Stimulated activated CD4-positive, alpha-beta T cell treated with anti-CD3 and anti-CD28 coated beads, Interleukin-4, amount 100 ng/mL, for 48 hours (primary cell): ENCODE measurements around the gene SREBF1.

Source experiments
- DNase-seq, 2 donors: peaks; one replicate each; pipeline ENCODE4 v3.0.0-alpha.2; 2020; ENCODE audit warnings: low read depth in 2 of 2

SREBF1 gene

DNA sequence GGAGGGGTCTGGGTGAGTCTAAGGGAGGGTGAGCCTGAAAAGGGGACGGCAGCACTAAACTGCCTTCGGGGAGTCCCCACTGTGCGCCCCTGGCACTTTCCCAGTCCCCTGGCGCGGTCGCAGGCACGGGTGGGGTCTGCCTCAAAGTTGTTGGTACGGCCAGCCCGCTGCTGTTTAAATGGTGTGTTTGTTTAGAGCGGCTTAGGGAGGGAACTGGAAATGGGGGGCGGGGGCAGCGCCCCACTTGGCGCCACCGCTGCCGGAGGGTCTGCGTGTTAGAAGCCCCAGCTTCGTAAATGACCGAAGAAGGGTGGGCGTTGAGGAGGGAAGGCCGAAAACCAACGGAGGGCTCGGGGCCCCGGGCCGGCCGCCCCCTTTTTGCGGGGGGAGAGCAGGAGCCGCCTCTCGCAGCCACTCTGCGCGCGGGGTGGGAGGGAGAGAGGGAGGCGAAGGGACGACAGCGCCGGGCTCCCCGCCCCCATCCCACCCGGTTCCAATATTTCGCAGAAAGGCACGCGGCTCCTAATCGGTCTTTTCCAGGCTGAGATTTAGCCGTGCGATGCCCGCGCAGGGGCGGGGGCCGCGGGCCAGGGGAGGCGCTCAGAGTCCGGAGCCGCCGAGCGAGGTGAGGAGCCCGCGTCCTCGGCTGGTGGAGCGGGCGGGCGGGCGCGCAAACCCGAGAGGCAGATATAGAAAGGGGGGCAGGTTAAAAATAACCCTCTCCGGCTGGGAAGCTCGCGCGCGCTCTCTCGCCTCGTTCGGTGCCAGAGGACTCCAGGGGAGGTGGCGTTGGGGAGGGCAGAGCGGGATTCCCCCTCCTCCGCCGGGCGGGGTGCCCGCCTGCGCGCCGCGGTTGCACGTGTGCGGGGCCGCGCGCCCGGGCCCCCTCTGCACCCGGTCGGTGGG lies 54.9 kb downstream of the SREBF1 start:
- no peak for DNase-seq

DNA sequence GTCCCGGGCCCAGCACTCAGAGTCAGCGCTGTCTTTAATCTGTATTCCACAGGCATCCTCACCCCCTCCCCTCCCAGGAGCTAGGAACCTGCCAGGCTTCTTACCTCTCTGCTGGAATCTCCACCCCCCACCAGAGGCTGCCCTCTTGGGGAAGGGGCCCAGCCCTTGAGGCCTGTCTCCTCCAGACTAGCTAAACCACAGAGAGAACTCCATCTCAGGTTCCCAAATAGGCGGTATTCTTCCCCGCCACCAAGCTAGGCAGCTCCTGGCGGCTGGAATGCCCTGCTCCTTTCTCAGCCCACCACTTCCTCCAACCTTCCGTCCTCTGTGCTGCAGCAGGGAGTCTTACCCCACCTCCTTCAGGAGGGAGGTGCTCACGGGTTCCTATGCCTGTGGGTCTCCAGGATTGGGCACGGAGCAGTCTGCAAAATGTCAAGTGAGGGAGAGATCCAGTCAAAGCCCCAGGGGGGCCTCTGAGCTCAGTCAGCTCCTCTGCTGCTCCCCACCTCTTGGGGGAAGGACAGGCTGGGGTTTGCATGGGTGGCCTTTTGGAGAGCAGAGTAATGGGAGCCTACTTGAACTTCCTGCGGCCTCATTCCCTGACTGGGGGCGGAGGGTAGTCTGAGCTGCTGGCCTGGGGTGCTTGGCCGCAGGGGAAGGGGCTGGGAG lies 55.7 kb downstream of the SREBF1 start:
- DNase-seq = no peak

DNA sequence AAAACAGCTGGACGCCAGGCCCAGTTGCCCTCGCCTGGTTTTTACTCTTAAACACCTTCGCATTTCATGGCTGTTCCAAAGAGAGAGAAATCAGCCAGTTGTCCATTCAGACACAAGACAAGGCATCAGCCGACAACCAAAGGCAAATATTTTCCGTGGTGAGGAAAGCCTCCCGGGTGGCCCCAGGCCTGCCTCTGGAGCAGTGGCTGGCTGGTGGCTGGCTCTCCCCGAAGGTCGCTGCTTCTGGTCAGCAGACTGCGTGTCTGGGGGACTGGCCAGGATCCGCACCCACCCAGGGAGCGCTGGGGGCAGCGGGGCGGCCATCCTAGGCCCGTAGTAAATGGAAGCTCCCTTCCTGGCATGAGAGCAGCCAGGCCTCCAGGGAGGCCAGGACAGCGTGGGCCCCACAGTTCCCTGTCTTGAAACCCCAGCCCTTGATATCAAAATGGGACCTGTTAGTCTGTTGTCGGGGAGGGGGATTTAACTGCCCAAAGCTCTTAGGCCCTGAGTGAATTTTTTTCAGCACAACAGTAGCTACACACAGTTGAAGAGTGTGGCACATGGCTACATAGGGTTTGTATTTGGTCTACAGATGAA lies 57.7 kb downstream of the SREBF1 start:
- DNase-seq = no peak

DNA sequence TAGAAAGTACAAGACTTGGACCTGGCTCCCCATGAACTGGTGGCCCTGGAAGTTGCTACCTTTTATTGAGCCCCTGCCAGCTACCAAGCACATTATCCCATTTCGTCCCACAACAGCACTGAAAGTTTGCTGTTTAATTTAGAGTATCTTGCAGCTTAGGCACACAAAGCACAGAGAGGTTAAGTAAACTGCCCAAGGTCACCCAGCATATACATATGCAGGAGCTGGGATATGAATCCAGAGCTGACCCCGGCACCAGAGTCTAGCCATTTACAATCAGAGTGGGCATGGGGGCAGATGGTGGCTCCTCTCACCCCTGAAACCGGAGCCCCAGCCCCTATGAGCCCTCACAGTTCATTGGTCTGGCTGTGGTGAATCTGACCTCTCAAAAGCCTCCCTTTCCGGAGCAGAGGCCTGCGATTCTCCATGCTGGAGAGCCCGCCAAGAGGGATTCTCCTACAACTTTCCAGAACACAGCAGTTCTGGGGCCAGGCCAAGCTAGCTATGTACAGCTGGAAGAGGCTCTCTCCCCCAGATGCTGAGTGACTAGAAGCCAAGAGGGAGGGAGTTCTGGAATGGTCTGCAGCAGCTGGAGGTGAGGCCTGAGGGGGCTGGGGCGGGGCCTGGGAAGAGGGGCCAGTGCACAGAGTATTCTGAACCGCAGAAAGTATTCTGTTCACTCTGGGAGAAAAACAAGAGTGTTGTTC lies 58.3 kb downstream of the SREBF1 start:
- DNase-seq = no peak

DNA sequence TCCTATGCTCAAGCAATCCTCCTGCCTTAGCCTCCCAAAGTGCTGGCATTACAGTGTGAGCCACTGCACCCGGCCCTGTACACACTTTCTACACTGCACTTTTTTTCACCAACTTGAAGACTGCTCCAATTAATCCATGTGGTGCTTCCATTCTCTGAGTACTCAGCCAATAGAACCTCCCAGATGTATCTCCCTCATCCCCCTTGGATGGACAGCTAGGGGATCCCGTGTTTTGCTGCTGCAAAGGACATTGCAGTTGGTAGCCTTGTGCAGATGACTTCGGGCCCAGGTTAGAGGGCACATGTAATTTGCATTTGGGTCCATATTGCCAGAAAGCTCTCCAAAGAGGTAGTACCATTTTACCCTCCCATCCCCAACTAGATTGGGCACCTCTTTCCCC lies 59.9 kb downstream of the SREBF1 start:
- DNase-seq = no peak

DNA sequence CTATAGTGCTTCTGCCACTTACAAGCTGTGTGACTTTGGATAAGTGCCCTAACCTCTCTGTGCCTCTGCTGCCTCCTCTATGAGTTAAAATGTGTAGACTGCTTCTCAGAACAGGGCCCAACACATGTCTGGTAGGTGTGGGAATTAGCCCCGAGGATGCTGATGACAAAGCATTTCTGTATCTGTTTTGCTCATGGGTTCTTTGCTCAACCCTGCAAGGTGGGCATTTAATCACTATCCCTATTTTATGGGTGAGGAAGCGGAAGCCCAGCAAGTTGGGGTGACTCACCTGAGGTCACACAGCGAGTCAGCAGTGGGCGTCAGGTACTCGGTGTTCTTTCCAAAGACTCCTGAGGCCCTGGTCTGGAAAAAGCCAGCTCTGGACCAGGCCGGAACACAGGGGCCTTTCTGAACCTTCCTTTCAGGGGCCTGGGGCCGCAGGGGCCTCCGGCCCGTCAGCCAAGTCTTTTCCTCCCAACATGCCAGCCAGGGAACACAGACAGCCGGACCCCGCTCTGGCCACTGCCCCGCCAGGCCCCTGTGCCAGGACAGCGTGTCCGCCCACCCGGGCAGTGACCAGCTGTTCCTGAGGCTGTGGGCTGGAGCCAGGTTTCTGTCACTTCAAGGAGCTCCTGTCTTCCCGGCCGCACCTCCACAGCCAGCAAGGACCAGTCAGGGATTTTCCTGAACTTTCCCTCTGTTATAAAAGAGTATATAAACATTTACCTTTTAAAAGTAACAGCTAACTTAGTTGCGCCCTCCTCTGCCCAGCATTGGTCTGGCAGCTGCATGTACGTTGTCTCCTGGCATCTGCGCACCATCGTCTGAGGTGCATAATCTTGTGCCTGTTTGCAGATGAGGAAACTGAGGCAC lies 62.5 kb downstream of the SREBF1 start:
- no peak for DNase-seq

DNA sequence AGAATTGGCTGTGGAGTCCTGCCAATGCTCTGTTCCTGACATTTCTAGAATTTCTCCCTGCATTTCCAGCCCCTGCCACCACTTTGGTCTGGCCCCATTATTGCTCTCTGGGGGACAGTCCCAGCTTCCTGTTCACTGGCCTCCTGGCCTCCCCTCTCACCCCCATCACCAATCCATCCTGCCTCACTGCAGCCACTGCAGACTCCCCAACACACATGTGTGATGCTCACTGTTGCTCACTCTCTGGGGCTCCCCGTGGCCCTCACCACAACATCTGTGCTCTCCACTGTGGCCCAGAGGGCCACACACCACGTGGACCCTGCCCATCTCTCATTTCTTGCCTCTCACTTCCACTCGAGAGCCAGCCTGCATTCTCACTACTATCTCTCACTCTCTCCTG lies 64.6 kb downstream of the SREBF1 start:
- no peak for DNase-seq

DNA sequence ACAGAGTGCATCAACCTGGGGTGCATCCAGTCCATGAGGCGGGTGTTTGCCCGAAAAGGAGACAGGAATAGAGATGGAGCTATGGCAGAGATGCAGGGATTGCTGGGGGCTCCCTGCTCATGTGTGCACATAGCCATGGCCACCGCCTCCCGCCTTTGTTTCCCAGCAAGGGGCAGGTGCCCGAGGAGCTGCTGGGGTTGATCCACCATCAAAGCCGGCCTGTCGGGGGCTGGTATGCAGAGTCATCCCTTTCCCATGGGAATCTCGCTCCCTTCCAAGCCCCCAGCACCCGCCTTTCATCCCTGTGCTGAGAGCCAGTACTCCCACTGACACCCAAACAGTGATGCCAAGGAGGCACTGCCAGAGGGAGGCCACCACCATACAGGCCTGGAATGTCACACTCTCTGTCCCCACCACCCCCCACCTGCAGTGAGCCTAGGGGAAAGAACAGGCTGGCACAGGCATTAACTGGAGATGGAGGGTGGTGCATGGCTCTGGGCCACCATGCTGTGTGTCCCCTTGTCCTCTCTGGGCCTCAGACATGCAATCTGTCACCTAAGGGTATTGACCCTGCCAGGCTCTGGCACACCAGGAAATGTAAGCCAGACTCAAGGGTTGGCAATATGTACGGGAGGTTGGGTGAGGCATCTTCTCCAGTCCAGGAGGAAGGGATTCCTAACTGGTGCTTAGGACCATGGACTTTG lies 65.1 kb downstream of the SREBF1 start:
- no peak for DNase-seq

DNA sequence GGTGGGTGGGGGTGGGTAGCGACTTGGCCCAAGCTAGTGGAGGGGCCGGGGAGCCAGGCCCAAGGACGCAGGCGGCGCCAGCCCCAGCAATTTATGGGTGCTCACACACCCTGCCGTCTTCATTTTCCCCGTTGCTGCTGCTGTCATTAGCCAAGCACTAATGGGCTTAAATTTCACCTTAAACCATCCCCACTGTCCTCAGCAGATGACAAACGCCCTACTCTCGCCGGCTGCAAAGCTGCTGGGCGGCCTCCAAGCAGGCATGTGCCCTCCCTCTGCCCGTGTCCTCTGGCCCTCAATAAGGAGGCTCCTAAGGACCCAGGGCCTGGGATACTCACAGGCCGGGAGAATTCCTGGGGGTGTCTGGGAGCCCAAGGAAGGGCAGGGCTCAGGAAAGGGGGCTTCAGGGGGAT lies 66.1 kb downstream of the SREBF1 start:
- no peak for DNase-seq

DNA sequence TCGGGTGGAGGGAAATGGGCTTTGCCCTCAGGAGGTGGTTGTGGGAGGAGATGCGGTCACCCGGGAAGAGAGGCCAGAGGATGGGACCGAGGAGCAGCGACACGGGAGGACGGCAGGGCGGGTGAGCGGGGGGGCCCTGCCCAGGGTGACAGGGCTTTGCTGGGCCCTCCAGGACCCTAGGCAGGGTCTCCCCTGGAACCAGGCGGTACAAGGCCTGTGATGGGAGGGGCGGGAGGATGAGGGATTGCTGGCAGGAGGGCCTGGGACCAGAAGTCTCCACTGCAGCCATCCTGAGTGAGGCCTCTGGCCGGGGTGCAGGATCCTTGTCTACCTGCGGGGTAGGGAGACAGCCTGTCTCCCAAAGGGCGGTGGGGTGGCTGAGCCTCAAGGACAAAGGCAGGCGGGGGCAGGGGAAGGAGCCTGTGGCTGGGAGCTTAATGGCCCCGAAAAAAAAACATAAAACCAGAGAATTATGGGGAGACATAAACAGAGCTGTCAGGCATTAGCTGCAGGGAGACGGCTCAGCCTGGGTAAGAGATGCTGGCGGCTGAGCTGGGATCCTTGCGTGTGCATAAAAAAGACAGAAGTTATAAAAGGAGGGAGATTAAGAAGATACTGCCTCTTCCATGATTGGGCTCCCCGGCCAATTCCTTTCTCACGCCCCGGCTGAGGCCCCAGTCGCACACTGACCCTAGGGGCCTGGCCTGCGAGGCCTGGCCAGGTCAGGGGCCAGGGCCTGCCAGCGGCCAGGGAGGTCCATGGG lies 66.7 kb downstream of the SREBF1 start:
- no peak for DNase-seq

DNA sequence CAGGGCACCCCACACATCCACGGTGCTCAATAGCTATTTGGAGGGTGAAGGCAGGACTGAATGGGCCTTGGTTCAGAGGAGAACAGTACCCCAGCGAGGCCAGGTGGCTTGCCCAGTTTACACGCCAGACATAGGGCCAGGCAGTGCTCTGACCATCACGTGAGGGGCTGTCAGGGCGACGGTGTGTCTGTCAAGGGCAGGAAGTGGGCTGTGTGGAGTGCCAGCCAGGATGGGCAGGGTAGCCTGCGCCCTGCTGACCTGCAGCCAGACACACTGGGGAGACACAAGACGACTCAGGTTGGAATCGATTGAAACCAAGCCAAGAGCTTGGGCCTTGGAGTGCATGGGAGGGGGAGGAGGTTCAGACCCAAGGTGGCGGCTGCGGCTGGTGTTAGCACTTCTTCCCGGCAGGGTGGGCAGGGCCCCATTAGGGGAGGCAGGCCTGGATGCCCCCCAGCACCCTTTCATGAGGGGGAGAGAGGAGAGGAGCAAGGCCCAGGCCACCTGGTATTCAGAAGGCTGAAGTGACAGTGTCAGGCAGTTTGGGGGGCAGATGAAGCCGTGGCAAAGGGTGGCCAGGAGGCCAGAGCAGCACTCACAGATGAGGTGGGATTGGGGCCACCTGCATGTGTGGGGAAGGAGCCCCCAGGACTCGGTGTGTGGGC lies 68.2 kb downstream of the SREBF1 start:
- DNase-seq = no peak

DNA sequence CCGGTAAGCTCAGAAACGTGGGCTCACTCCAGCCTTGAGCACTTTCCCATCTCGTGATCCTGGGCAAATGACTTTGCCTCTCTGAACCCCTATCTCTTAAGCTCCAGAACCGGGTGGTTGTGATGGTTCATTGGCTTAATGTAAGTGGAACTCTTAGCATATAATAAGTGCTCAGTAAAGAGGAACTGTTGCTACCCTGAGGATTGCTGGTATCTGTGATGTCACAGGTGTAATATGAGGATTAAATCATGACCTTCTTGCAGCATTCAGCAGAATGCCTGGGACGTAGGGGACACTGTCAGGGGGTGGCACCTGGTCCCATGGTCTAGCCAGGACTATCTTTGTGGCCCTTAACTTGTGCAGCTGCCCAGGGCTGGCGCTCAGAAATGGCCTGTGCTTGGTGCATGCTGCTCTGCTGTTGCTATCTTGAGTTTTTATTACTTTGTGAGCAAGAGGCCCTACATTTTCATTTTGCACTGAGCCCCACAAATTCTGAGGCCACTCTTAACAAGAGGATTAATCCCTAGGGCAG lies 68.8 kb downstream of the SREBF1 start:
- no peak for DNase-seq

DNA sequence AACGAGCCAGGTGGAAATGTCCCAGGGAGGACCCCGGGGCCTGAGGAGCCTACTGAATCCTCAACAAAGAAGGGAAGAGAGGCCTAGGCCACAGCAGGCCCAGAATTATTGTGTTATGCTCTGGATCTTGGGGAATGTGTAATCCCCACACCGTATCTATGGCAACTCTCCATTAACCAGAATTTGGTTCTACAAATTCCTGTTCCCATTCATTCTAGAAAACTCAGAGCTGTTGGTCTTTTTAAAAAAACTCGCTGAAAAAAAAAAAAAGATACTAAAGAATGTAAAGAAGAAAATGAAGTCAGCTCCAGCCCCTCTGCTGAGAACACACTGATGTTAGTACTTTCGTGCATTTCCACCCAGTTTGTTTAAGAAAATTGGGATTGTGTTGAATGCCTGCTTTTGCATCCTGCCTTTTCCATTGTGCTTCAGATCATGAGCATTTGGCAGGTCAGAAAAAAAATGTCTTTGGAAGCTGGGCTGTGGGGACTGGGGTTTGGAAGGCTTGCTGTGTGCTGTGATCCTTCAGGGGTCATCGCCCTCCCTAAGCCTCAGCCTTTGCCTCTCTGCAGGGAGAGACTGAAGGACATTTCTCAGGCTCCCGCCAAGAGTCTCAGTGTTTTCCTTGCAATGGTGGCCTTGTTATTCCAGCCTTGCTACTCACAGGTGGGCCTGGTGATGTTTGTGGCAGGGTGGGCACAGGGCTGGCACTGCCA lies 69.5 kb downstream of the SREBF1 start:
- DNase-seq = no peak

DNA sequence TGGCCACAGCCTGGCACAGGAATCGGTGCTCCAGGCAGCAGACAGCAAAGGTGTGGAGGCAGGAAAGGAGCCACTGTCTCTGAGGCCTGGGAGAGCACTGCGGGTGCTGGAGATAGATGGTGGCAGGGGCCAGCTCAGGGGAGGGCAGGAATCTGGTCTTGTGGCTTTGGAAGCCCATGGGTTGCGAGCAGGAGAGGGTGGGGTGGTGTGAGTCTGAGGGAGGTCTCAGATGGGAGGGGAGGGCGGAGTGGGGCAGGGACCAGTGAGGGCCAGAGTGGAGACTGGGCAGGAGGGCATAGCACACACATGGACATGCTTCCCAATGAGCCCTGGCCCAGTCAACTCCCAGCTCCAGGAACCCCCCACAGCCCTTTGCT lies 70.1 kb downstream of the SREBF1 start:
- DNase-seq = no peak

DNA sequence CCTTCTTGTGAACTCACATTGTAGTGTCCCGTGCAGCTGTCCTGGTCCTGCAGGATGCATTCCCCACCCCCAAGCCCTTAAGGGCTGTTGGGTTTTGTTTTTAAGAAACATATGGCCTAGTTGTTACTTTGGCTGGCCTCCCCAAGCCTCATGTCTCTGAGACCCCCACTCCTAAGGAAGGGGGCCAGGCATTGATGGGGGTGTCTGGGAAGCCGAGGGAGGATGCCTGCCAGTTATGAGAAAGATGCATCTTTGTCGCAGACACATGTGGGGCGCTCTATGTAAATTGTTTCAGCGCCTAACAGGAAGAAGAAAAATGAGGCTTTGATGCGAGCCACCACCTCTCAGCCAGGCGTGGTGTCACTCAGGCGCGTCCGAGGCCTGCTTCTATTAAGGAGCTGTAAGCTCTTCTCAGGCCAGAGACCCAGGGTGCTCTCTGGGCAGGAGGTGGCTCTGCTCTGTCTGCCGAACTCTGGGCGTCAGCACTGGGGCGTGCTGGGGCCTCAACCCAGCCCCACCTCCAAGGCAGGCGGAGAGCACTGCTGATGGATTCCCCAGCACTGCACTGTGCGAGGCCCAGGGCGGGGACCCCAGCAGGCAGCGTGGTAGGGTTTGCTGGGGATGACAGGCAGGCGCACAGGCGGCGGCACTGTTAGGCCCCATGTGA lies 70.6 kb downstream of the SREBF1 start:
- DNase-seq = no peak

DNA sequence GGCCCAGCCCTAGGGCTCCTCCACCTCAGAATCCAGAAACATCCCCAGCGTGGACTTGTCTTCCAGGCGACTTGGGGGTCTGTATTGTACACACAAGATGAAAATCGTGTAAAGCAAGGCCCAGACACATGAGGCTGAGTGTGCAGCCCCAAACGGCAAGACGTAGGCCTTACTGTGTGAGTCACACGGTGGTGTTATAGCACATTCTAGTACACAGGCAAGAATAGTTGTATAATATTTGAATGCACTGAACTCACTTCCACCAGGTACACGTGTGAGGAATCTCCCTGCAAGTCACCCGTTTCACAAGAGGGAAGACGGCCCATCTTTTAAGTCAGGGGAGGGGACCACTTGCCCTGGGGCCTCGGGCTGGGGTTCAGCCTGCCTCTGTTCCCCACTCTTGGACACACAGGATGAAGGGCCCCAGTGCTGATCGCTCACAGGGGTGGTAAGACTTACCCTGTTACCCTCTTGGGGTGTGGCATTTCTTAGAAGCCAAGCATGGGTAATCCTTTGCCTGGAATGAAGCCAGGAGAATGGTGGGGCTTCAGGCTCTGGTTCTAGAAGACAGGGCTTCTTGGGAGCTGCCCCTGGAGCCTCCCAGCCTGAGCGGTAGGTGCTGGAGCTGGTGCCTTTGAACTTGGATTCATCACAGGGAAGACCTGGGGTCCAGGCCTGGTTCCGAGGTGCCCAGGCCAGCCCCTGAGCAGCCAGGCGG lies 71.3 kb downstream of the SREBF1 start:
- DNase-seq = no peak

DNA sequence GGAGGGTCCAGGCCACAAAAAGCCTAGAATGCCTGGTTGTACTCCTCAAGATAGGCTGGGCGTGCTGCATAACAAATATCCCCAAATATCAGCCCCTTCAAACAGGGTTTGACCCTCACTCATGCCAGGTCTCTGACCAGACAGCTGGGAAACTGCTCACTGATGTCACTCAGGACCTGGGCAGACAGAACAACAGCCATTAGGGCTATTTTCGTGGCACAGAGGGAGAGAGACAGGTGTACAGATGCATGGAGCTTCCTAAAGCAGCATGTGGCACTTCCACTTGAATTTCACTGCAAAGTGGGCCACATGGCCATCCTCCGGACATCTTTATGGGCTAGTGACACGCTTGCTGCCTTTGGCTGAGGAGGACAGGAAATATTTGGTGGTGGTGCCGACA lies 73.1 kb downstream of the SREBF1 start:
- DNase-seq = no peak
